Nephron progenitor cell (in vitro differentiated cells): ENCODE data around the gene OR2J3.
"Not testable (repeated sequence)": the region's sequence is repeated elsewhere in the genome, so short reads cannot be mapped to it uniquely, and the experiment has no call there.

ENCODE experiments used
- DNase-seq: peaks from one replicate; pipeline ENCODE4 v3.0.0; 2021
- H3K27ac Mint-ChIP-seq: 2 replicates; pipeline ENCODE4 v1.8.0; 2021; ENCODE audit warnings: mild to moderate bottlenecking, moderate library complexity, mixed read lengths
- H3K27me3 Mint-ChIP-seq: 2 replicates; pipeline ENCODE4 v1.8.0; 2021; ENCODE audit warnings: mild to moderate bottlenecking, low read depth, mixed read lengths; ENCODE audit not compliant: poor library complexity
- H3K36me3 Mint-ChIP-seq: 2 replicates; pipeline ENCODE4 v1.8.0; 2021; ENCODE audit warnings: low read depth, mixed read lengths
- H3K4me1 Mint-ChIP-seq: 2 replicates; pipeline ENCODE4 v1.8.0; 2021; ENCODE audit warnings: mixed read lengths
- H3K4me3 Mint-ChIP-seq: 2 replicates; pipeline ENCODE4 v1.8.0; 2021; ENCODE audit warnings: mild to moderate bottlenecking, moderate library complexity, mixed read lengths
- H3K9me3 Mint-ChIP-seq: 2 replicates; pipeline ENCODE4 v1.8.0; 2021; ENCODE audit warnings: mild to moderate bottlenecking, moderate library complexity, mixed read lengths
- TF ChIP-seq, protein P1 (sequence below): fragments of 200-600 bp; sonication (generic); IDR thresholded peaks from 2 replicates; pipeline ENCODE4 v1.5.0; 2021; ENCODE audit warnings: antibody characterized with exemption

OR2J3 gene

GRCh38 chr6:29147074-29147473 lies 39.2 kb downstream of the OR2J3 start:
- peaks cover 33% of the 10 kb centered on the region for H3K9me3 Mint-ChIP-seq
- DNase-seq = no peak
- H3K4me1 Mint-ChIP-seq = no peaks in the 10 kb centered on the region
- no peak overlapping the region for H3K27ac Mint-ChIP-seq
- H3K27me3 Mint-ChIP-seq = no peaks in the 10 kb centered on the region
- no peak overlapping the region for H3K4me3 Mint-ChIP-seq
- no peaks in the 10 kb centered on the region for H3K36me3 Mint-ChIP-seq
- TF ChIP-seq, protein P1, sequence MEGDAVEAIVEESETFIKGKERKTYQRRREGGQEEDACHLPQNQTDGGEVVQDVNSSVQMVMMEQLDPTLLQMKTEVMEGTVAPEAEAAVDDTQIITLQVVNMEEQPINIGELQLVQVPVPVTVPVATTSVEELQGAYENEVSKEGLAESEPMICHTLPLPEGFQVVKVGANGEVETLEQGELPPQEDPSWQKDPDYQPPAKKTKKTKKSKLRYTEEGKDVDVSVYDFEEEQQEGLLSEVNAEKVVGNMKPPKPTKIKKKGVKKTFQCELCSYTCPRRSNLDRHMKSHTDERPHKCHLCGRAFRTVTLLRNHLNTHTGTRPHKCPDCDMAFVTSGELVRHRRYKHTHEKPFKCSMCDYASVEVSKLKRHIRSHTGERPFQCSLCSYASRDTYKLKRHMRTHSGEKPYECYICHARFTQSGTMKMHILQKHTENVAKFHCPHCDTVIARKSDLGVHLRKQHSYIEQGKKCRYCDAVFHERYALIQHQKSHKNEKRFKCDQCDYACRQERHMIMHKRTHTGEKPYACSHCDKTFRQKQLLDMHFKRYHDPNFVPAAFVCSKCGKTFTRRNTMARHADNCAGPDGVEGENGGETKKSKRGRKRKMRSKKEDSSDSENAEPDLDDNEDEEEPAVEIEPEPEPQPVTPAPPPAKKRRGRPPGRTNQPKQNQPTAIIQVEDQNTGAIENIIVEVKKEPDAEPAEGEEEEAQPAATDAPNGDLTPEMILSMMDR = no peak

DNA sequence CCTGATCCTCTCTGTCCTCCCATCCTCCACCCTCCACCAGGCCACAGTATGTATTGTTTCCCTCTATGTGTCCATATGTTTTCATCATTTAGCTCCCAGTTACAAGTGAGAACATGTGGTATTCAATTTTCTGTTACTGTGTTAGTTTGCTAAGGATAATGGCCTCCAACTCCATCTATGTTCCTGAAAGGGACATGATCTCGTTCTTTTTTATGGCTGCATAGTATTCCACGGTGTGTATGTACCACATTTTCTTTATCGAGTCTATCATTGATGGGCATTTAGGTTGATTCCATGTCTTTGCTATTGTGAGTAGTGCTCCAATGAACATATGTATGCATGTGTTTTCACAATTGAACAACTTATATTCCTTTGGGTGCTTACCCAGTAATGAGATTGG lies 41.6 kb downstream of the OR2J3 start:
- DNase-seq, H3K4me3 Mint-ChIP-seq, H3K4me1 Mint-ChIP-seq, H3K27me3 Mint-ChIP-seq, H3K27ac Mint-ChIP-seq, H3K36me3 Mint-ChIP-seq: not testable (repeated sequence)
- peaks cover 12% of the 10 kb centered on the region for H3K9me3 Mint-ChIP-seq

DNA sequence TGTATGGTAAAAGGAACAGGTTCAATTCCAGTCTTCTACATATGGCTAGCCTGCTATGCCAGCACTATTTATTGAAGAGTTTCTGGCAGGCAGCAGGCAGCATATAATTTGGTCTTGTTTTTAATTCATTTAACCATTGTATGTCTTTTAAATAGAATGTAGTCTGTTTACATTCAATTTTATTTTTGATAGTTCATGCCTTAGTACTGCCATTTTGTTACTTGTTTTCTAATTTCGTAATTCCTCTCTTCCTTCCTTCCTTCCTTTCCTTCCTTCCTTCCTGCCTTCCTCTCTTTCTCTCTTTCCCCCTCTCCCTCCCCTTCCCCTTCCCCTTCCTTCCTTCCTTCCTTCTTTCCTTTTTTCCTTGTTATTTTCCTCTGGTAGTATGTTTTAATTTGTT lies 45.2 kb downstream of the OR2J3 start:
- peaks cover 11% of the 10 kb centered on the region for H3K9me3 Mint-ChIP-seq
- H3K4me1 Mint-ChIP-seq = no peaks in the 10 kb centered on the region
- H3K27me3 Mint-ChIP-seq = peaks cover 9% of the 10 kb centered on the region
- TF ChIP-seq, protein P1 = no peak
- H3K27ac Mint-ChIP-seq = no peak overlapping the region
- no peaks in the 10 kb centered on the region for H3K36me3 Mint-ChIP-seq
- no peak overlapping the region for H3K4me3 Mint-ChIP-seq
- DNase-seq = no peak

DNA sequence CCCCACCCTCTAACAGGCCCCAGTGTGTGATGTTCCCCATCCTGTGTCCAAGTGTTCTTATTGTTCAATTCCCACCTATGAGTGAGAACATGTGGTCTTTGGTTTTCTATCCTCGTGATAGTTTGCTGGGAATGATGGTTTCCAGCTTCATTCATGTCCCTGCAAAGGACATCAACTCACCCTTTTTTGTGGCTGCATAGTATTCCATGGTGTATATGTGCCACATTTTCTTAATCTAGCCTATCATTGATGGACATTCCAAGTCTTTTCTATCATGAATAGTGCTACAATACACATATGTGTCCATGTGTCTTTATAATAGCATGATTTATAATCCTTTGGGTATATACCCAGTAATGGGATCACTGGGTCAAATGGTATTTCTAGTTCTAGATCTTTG lies 47.3 kb downstream of the OR2J3 start:
- not testable (repeated sequence) for H3K9me3 Mint-ChIP-seq, H3K4me3 Mint-ChIP-seq, H3K4me1 Mint-ChIP-seq, H3K36me3 Mint-ChIP-seq, H3K27me3 Mint-ChIP-seq, DNase-seq, H3K27ac Mint-ChIP-seq

DNA sequence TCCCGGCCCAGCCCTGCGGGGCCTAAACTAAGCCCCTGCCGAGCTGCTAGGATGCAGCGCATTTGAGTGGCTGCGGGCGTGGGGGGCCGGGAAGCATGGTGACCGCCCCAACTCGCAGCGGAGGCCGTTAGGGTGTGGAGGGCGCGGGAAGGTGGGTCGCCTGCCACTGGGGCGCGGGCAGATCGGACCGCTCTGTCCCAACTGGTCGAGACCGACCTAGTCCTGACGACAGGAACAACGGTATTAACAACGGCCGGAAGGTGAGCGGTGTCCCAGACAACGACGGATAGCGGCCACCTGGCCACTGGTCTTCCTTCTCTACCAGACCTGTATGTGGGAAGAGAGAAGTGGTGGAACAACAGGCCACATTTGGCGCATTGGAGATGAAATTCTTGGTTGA lies 52.1 kb downstream of the OR2J3 start:
- H3K4me1 Mint-ChIP-seq, H3K9me3 Mint-ChIP-seq, H3K27ac Mint-ChIP-seq, H3K4me3 Mint-ChIP-seq, DNase-seq, H3K36me3 Mint-ChIP-seq: not testable (repeated sequence)
- peaks cover 13% of the 10 kb centered on the region for H3K27me3 Mint-ChIP-seq
